IMR-90 (cell line): ENCODE results near the gene PSMA2. TPM values are rescaled to one million over a fixed set of nuclear protein-coding genes. Genes with fewer than 3 reads are reported as not detected.

Experiments used
- BHLHE40 ChIP-seq: fragments of 150-350 bp; IDR thresholded peaks from 2 replicates; pipeline ENCODE4 v1.6.1; 2016; ENCODE audit warnings: mild to moderate bottlenecking, low read depth, low read length
- CHD1 ChIP-seq: IDR thresholded peaks from 2 replicates; pipeline ENCODE4 v1.6.1; 2012; ENCODE audit warnings: low read depth, low read length, improper control_type of control experiment
- FOS ChIP-seq: fragments of 150-350 bp; IDR thresholded peaks from 2 replicates; pipeline ENCODE4 v1.6.1; 2016; ENCODE audit warnings: low read depth, low read length
- MAFK ChIP-seq: IDR thresholded peaks from 2 replicates; pipeline ENCODE4 v1.6.1; 2012; ENCODE audit warnings: low read depth, low read length, improper control_type of control experiment
- MXI1 ChIP-seq: IDR thresholded peaks from 2 replicates; pipeline ENCODE4 v1.6.1; 2012; ENCODE audit warnings: low read depth, mild to moderate bottlenecking, low read length, moderate library complexity, borderline replicate concordance
- USF2 ChIP-seq: fragments of 150-350 bp; IDR thresholded peaks from 2 replicates; pipeline ENCODE4 v1.6.1; 2017; ENCODE audit warnings: mild to moderate bottlenecking, antibody characterized with exemption, low read length, low read depth
- polyA plus RNA-seq, 3 experiments: library from polyadenylated mRNA; depleted of rRNA; stranded (reverse); fragments of >200 nt; gene quantifications; 2 replicates each; pipeline ENCODE4 v1.2.3, GENCODE V29; 2012; ENCODE audit warnings: low replicate concordance in 1 of 3
- total RNA-seq: library from RNA; depleted of rRNA; stranded (reverse); fragments of >200 nt; gene quantifications from 2 replicates; pipeline ENCODE4 v1.2.3, GENCODE V29; 2012

PSMA2 gene
- total and polyA plus RNA-seq, 2 of the 4 experiments (the other 2 are of a cell fraction), result 106 to 138 TPM

DNA sequence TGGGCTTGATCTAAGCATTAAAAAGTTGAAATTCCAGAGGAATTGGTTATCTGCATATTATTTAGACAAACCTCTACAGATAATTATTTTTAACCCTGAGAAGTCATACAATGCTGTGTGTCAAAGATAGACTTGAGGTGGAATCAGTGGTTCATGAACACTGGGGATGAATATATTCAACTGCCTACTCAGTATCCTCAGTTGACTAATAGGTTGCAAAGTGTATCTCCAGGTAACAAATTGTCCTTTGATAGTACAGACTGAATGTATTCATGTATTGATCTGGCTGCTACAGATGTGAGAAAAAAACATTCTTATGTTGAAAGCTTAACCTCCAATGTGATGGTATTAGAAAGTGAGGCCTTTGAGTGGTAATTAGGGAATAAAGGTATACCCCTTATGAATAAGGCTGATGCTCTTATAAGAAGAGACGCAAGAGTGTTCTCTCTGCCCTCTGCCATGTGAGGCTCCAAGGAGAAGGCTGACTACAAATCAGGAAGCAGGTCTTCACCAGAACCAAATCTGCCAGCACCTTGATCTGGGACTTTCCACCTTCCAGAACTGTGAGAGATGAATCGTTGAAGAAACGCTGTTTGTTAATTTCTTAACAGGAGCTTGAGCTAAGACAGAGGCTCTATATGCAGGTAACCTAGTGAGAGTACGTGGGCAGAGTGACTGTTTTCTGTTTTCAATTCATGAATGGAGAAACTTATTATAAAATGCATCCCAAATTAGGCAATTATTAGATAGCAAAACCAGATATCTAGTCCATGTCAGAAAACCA, 7.7 kb upstream of the PSMA2 start (continued):
- TF ChIP-seq USF2 (no peak), MXI1 (no peak), BHLHE40 (no peak), CHD1 (no peak), MAFK (no peak), FOS (no peak)
